ENCODE results near the gene ISM1. TPM values are rescaled to one million over a fixed set of nuclear protein-coding genes. Genes with fewer than 3 reads are reported as not detected.

The ISM1 gene
- total RNA-seq, 1 donor from 2014 or later = 0.98 TPM

DNA sequence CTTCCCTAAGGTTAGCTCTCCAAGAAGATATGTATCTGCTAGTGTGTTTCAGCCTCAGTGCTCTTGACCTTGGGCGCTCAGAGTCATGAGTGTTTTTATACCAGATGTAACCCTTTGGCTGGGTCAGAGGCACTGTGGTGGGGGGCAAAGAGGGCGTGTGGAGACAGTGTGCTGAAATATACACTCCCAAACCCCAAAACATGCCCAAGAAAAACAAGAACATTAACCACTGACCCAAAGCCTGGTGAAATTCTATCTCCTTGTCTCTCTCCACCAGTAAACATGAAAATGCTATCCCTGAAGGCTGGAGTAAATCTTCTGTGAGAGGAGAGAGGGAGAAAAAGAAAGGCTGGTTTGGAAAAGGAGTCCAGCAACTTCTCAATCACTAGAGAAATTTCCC is 47.9 kb downstream of the ISM1 start:
- H3K27ac ChIP-seq (ENCODE audit: low read depth, low read length) = no peak overlapping the region
- H3K79me2 ChIP-seq (ENCODE audit: insufficient read depth, low read length) = no peaks in the 10 kb centered on the region
- no peaks in the 10 kb centered on the region for H3K9me3 ChIP-seq (ENCODE audit: insufficient read depth, low read depth, low read length)
- H3K4me1 Mint-ChIP-seq (ENCODE audit: low read depth, unreplicated experiment) = no peaks in the 10 kb centered on the region
- H3K36me3 ChIP-seq (ENCODE audit: insufficient read depth, low read length) = no peaks in the 10 kb centered on the region
- no peak overlapping the region for H3K4me2 ChIP-seq (ENCODE audit: low read length)
- H3K27ac Mint-ChIP-seq (ENCODE audit: unreplicated experiment) = no peak overlapping the region
- no peak overlapping the region for H3K9ac ChIP-seq (ENCODE audit: low read length)
- no peaks in the 10 kb centered on the region for H3K36me3 Mint-ChIP-seq (ENCODE audit: low read depth, unreplicated experiment)
- peaks cover 2% of the 10 kb centered on the region for H3K9me3 Mint-ChIP-seq (ENCODE audit: unreplicated experiment)
- H4K20me1 ChIP-seq (ENCODE audit: insufficient read depth, low read length) = no peaks in the 10 kb centered on the region
- TF ChIP-seq EZH2 (IDR thresholded peaks at IDR 0.05; ENCODE audit: insufficient read depth, low read length) (no peak), CTCF (IDR thresholded peaks at IDR 0.05; ENCODE audit: insufficient read depth, low read depth, low read length) (no peak)
- no peaks in the 10 kb centered on the region for H3K27me3 ChIP-seq (ENCODE audit: insufficient read depth, low read length)
- no peak overlapping the region for H2AFZ ChIP-seq (ENCODE audit: low read depth, low read length)
- no peaks in the 10 kb centered on the region for H3K4me1 ChIP-seq (ENCODE audit: insufficient read depth, low read length)
- H3K27me3 Mint-ChIP-seq (ENCODE audit: low read depth, unreplicated experiment) = peaks cover 29% of the 10 kb centered on the region
- FAIRE-seq (no peak), DNase-seq (ENCODE audit: low read depth) (no peak)
- no peak overlapping the region for H3K4me3 ChIP-seq (ENCODE audit: insufficient read depth, low read depth, low read length)
- H3K4me3 Mint-ChIP-seq (ENCODE audit: unreplicated experiment) = no peak overlapping the region

- Mint-ChIP-seq H3K36me3 (ENCODE audit: low read depth, unreplicated experiment) (no peaks in the 10 kb centered on the region), H3K4me3 (ENCODE audit: unreplicated experiment) (no peak overlapping the region), H3K27ac (ENCODE audit: unreplicated experiment) (no peak overlapping the region), H3K9me3 (ENCODE audit: unreplicated experiment) (peaks cover 2% of the 10 kb centered on the region), H3K4me1 (ENCODE audit: low read depth, unreplicated experiment) (peaks cover 2% of the 10 kb centered on the region), H3K27me3 (ENCODE audit: low read depth, unreplicated experiment) (peaks cover 32% of the 10 kb centered on the region)
- Histone ChIP-seq H3K27ac (ENCODE audit: low read depth, low read length) (no peak overlapping the region), H3K4me2 (ENCODE audit: low read length) (no peak overlapping the region), H3K27me3 (ENCODE audit: insufficient read depth, low read length) (no peaks in the 10 kb centered on the region), H3K79me2 (ENCODE audit: insufficient read depth, low read length) (no peaks in the 10 kb centered on the region), H3K9ac (ENCODE audit: low read length) (no peak overlapping the region), H3K9me3 (ENCODE audit: insufficient read depth, low read depth, low read length) (no peaks in the 10 kb centered on the region), H3K4me3 (ENCODE audit: insufficient read depth, low read depth, low read length) (no peak overlapping the region), H4K20me1 (ENCODE audit: insufficient read depth, low read length) (no peaks in the 10 kb centered on the region), H2AFZ (ENCODE audit: low read depth, low read length) (no peak overlapping the region), H3K36me3 (ENCODE audit: insufficient read depth, low read length) (no peaks in the 10 kb centered on the region), H3K4me1 (ENCODE audit: insufficient read depth, low read length) (no peaks in the 10 kb centered on the region)
- TF ChIP-seq CTCF (IDR thresholded peaks at IDR 0.05; ENCODE audit: insufficient read depth, low read depth, low read length) = no peak
- TF ChIP-seq EZH2 (IDR thresholded peaks at IDR 0.05; ENCODE audit: insufficient read depth, low read length) = no peak
- no peak for FAIRE-seq
- DNase-seq (ENCODE audit: low read depth) = no peak
Measured at GRCh38 chr20:13270211-13270610, 49.1 kb downstream of the ISM1 start.

- H3K79me2 ChIP-seq (ENCODE audit: insufficient read depth, low read length) = no peaks in the 10 kb centered on the region
- H3K4me1 Mint-ChIP-seq (ENCODE audit: low read depth, unreplicated experiment) = peaks cover 2% of the 10 kb centered on the region
Measured at GRCh38 chr20:13271098-13271497, 50.0 kb downstream of the ISM1 start.

More at GRCh38 chr20:13271098-13271497, 50.0 kb downstream of the ISM1 start:
- no peaks in the 10 kb centered on the region for H3K9me3 ChIP-seq (ENCODE audit: insufficient read depth, low read depth, low read length)
- no peak overlapping the region for H3K4me2 ChIP-seq (ENCODE audit: low read length)
- no peak overlapping the region for H3K9ac ChIP-seq (ENCODE audit: low read length)
- H3K4me1 ChIP-seq (ENCODE audit: insufficient read depth, low read length) = no peaks in the 10 kb centered on the region
- Mint-ChIP-seq H3K27ac (ENCODE audit: unreplicated experiment) (no peak overlapping the region), H3K4me3 (ENCODE audit: unreplicated experiment) (no peak overlapping the region), H3K27me3 (ENCODE audit: low read depth, unreplicated experiment) (peaks cover 34% of the 10 kb centered on the region), H3K9me3 (ENCODE audit: unreplicated experiment) (peaks cover 2% of the 10 kb centered on the region), H3K36me3 (ENCODE audit: low read depth, unreplicated experiment) (no peaks in the 10 kb centered on the region)
- no peak overlapping the region for H3K27ac ChIP-seq (ENCODE audit: low read depth, low read length)
- FAIRE-seq (no peak), DNase-seq (ENCODE audit: low read depth) (no peak)
- H3K27me3 ChIP-seq (ENCODE audit: insufficient read depth, low read length) = no peaks in the 10 kb centered on the region
- no peak overlapping the region for H2AFZ ChIP-seq (ENCODE audit: low read depth, low read length)
- H3K4me3 ChIP-seq (ENCODE audit: insufficient read depth, low read depth, low read length) = no peak overlapping the region
- H4K20me1 ChIP-seq (ENCODE audit: insufficient read depth, low read length) = no peaks in the 10 kb centered on the region
- TF ChIP-seq CTCF (IDR thresholded peaks at IDR 0.05; ENCODE audit: insufficient read depth, low read depth, low read length) (no peak), EZH2 (IDR thresholded peaks at IDR 0.05; ENCODE audit: insufficient read depth, low read length) (no peak)
- no peaks in the 10 kb centered on the region for H3K36me3 ChIP-seq (ENCODE audit: insufficient read depth, low read length)
